MM.1S (cell line): ENCODE results near the gene MLPH.

Source experiments
- EZH2 ChIP-seq: fragments of 300-600 bp; sonication (generic); optimal IDR thresholded peaks from 2 replicates; pipeline ENCODE3; 2017; ENCODE audit warnings: low read depth, mild to moderate bottlenecking, antibody characterized with exemption, low read length, mixed read lengths
- EZH2phosphoT487 ChIP-seq: fragments of 300-600 bp; sonication (generic); IDR thresholded peaks from 2 replicates; pipeline ENCODE4 v1.6.1; 2018; ENCODE audit warnings: antibody characterized with exemption, low read length
- TF ChIP-seq, protein P1 (sequence below): fragments of 300-600 bp; sonication (generic); IDR thresholded peaks from 2 replicates; pipeline ENCODE4 v1.5.1; 2016; ENCODE audit warnings: antibody characterized with exemption, low read length, mixed read lengths

DNA sequence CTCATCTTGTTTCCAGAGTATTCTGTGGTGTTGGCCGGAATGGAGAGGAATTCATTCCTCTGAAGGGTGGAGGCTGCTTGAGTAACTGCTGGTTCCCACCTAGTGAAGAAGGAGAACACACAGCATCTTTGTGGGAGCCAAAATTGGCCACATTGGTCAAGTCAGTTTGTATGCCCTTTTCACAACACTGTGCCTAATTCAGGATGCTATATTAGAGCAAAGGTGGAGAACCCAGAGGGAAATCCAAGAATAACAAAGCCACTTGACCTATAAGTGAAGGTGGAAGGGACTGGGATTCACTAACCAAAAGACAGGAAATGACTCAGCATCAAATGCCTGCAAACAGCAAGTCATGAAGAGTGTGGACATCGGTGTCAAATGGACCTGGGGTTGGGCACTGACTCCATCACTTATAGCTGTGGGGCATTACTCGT lies 27.3 kb upstream of the MLPH start:
- TF ChIP-seq, protein P1, sequence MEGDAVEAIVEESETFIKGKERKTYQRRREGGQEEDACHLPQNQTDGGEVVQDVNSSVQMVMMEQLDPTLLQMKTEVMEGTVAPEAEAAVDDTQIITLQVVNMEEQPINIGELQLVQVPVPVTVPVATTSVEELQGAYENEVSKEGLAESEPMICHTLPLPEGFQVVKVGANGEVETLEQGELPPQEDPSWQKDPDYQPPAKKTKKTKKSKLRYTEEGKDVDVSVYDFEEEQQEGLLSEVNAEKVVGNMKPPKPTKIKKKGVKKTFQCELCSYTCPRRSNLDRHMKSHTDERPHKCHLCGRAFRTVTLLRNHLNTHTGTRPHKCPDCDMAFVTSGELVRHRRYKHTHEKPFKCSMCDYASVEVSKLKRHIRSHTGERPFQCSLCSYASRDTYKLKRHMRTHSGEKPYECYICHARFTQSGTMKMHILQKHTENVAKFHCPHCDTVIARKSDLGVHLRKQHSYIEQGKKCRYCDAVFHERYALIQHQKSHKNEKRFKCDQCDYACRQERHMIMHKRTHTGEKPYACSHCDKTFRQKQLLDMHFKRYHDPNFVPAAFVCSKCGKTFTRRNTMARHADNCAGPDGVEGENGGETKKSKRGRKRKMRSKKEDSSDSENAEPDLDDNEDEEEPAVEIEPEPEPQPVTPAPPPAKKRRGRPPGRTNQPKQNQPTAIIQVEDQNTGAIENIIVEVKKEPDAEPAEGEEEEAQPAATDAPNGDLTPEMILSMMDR, result no peak
- TF ChIP-seq EZH2 (no peak), EZH2phosphoT487 (no peak)
